ENCODE results near the gene ANKRD42.

The ANKRD42 gene
- total RNA-seq, result 3.4 to 17.4 (median 11.5) reads per million in 17 experiments

- peak; percentile 96 to 98 (median 98) for DNase-seq
Measured at GRCh38 chr11:83193315-83194280, at the start of gene ANKRD42. Gene ANKRD42 (plus strand): TSS chr11:83193712. CDS start chr11:83194671, 959 bp downstream.

GRCh38 chr11:83147895-83148294 is 45.6 kb upstream of the ANKRD42 start:
- DNase-seq, result no peak

- no peak for DNase-seq
Measured at GRCh38 chr11:83150450-83150849, 43.1 kb upstream of the ANKRD42 start.

GRCh38 chr11:83151274-83151977 is 42.1 kb upstream of the ANKRD42 start:
- DNase-seq, result no peak

GRCh38 chr11:83152264-83152663 is 41.2 kb upstream of the ANKRD42 start:
- DNase-seq, result no peak

- DNase-seq, result peak; percentile 38 to 66 (median 53)
Measured at GRCh38 chr11:83153764-83154163, 39.7 kb upstream of the ANKRD42 start.

GRCh38 chr11:83156144-83156995 is 37.1 kb upstream of the ANKRD42 start:
- DNase-seq, result peak; percentile 98 to 100 (median 100)

- DNase-seq, result no peak
Measured at GRCh38 chr11:83156996-83157593, 36.4 kb upstream of the ANKRD42 start, which contains the start of gene PCF11. Gene PCF11 (plus strand): TSS chr11:83157131. CDS start chr11:83157440, 309 bp downstream.

GRCh38 chr11:83157594-83158356 is 35.7 kb upstream of the ANKRD42 start:
- DNase-seq, result peak; percentile 65 to 78 (median 77)

- no peak for DNase-seq
Measured at GRCh38 chr11:83158357-83158786, 35.1 kb upstream of the ANKRD42 start.

- no peak for DNase-seq
Measured at GRCh38 chr11:83158965-83159901, 34.3 kb upstream of the ANKRD42 start.

- DNase-seq, result peak in 3 of 4 experiments; percentile 15 to 40 (median 38)
Measured at GRCh38 chr11:83159902-83160865, 33.3 kb upstream of the ANKRD42 start.

- DNase-seq, result no peak
Measured at GRCh38 chr11:83161610-83162199, 31.8 kb upstream of the ANKRD42 start.

- DNase-seq, result peak in 1 of 4 experiments; percentile 28
Measured at GRCh38 chr11:83162377-83162776, 31.1 kb upstream of the ANKRD42 start.

GRCh38 chr11:83166193-83166866 is 27.2 kb upstream of the ANKRD42 start:
- no peak for DNase-seq

- no peak for DNase-seq
Measured at GRCh38 chr11:83168756-83169155, 24.8 kb upstream of the ANKRD42 start.

- no peak for DNase-seq
Measured at GRCh38 chr11:83170865-83171264, 22.6 kb upstream of the ANKRD42 start.

- no peak for DNase-seq
Measured at GRCh38 chr11:83172551-83172950, 21.0 kb upstream of the ANKRD42 start.
